Transverse colon (tissue), 4 donors: Measurements from ENCODE around the gene ASIP.

Experiments used
- CTCF ChIP-seq, 5 experiments: fragments of 200-600 bp in 3 of 5; fragments of 450-650 bp in 2 of 5; sonication (generic) in 3 of 5; IDR thresholded peaks; 1 replicate in 2 of 5; 2 replicates in 3 of 5; pipeline ENCODE4 v1.5.1; 2016 to 2017; ENCODE audit warnings: antibody characterized with exemption in 5 of 5, inconsistent platforms in 3 of 5, mild to moderate bottlenecking in 2 of 5, moderate library complexity in 1 of 5
- POLR2A ChIP-seq: fragments of 450-650 bp; IDR thresholded peaks from one replicate; pipeline ENCODE4 v1.6.1; 2016; ENCODE audit warnings: antibody characterized with exemption, mild to moderate bottlenecking, moderate library complexity
- POLR2AphosphoS5 ChIP-seq, 3 donors: sonication (generic); formaldehyde crosslinking; IDR thresholded peaks; one replicate each; pipeline ENCODE4 v1.6.1; 2016; ENCODE audit warnings: antibody characterized with exemption in 3 of 3

GRCh38 chr20:34281177-34281576 is 40.0 kb downstream of the ASIP start:
- TF ChIP-seq POLR2A: no peak
- TF ChIP-seq CTCF (IDR thresholded peaks at IDR 0.05): no peak
- TF ChIP-seq POLR2AphosphoS5 (IDR thresholded peaks at IDR 0.05): no peak
